Testis (tissue), 2 donors: ENCODE results near the gene TRABD2B.

Experiments
- CTCF ChIP-seq, 3 experiments: fragments of 450-650 bp in 2 of 3; fragments of 200-600 bp in 1 of 3; sonication (generic) in 1 of 3; IDR thresholded peaks; one replicate each; pipeline ENCODE4 v1.5.1; 2016 to 2019; ENCODE audit warnings: antibody characterized with exemption in 3 of 3, mild to moderate bottlenecking in 2 of 3, moderate library complexity in 1 of 3
- POLR2A ChIP-seq: fragments of 450-650 bp; IDR thresholded peaks from one replicate; pipeline ENCODE4 v1.6.1; 2017; ENCODE audit warnings: antibody characterized with exemption, mild to moderate bottlenecking, moderate library complexity

- TF ChIP-seq CTCF (IDR thresholded peaks at IDR 0.05) (no peak), POLR2A (no peak)
Measured at GRCh38 chr1:48033495-48034045, 36.4 kb upstream of the TRABD2B start.
